Mesodermal cell (in vitro differentiated cells): Measurements from ENCODE around the gene SCYGR8. TPM values are rescaled to one million over a fixed set of nuclear protein-coding genes. Genes with fewer than 3 reads are reported as not detected.

Source experiments
- H3K27ac ChIP-seq: 2 replicates; pipeline ENCODE4 v1.7.0; 2013; ENCODE audit warnings: mild to moderate bottlenecking, low read depth, low read length, moderate library complexity; ENCODE audit not compliant: severe bottlenecking
- H3K36me3 ChIP-seq: 2 replicates; pipeline ENCODE4 v1.7.1; 2013; ENCODE audit warnings: mild to moderate bottlenecking, low read length, moderate library complexity; ENCODE audit not compliant: control insufficient read depth, insufficient read depth
- H3K4me1 ChIP-seq: one replicate; pipeline ENCODE4 v1.7.1; 2013; ENCODE audit warnings: mild to moderate bottlenecking, low read length; ENCODE audit not compliant: insufficient read depth, control insufficient read depth, poor library complexity, severe bottlenecking
- H3K4me3 ChIP-seq: 2 replicates; pipeline ENCODE4 v1.7.0; 2013; ENCODE audit warnings: low read length, control low read depth, mild to moderate bottlenecking; ENCODE audit not compliant: insufficient read depth, poor library complexity, severe bottlenecking; ENCODE audit errors: extremely low read depth
- H3K9me3 ChIP-seq: 2 replicates; pipeline ENCODE4 v1.7.1; 2013; ENCODE audit warnings: mild to moderate bottlenecking, low read length, moderate library complexity; ENCODE audit not compliant: control insufficient read depth
- WGBS, 2 experiments: methylation state at CpG; one replicate each; pipeline ENCODE4 v1.1.5; 2013; ENCODE audit warnings: missing lambda C conversion rate in 2 of 2; ENCODE audit not compliant: insufficient coverage in 2 of 2; 5-methylcytosine and 5-hydroxymethylcytosine counted together
- polyA plus RNA-seq, 2 experiments: library from polyadenylated mRNA; stranded (reverse); fragments of 50-300 nt; gene quantifications; one replicate each; pipeline ENCODE4 v1.2.3, GENCODE V29; 2013

Gene SCYGR8, protein sequence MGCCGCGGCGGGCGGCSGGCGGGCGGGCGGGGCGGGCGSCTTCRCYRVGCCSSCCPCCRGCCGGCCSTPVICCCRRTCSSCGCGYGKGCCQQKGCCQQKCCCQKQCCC
- polyA plus RNA-seq (2013, experiment 1 of 2), result not detected
- polyA plus RNA-seq (2013, experiment 2 of 2), result not detected

DNA sequence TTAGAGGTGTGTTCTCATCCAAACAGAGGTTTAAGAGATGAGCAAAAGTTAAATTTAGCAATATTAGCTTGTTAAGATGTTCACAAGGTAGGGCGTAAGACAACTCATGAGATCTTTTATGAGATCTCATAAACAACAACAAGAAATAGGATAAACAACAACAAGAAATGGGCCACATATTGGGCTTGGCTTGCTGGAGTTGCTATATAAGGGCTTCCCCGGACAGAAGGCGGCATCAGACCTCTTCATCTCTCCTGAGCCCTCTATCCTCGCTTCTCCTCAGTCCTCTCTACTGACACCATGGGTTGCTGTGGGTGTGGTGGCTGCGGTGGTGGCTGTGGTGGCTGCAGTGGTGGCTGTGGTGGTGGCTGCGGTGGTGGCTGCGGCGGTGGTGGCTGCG lies at the start of gene SCYGR8:
TSS of gene SCYGR8 (plus strand) at position 301 of the 400 bp plus-strand sequence. CDS start at position 301, 0 bp downstream.
- H3K4me3 ChIP-seq, result no peak within 1 kb of the TSS
- no peaks in the 10 kb centered on the region for H3K36me3 ChIP-seq
- no peak within 1 kb of the TSS for H3K27ac ChIP-seq
- no peaks in the 10 kb centered on the region for H3K4me1 ChIP-seq
- H3K9me3 ChIP-seq, result no peaks in the 10 kb centered on the region
- 100% methylated on average over 2 of the region's 9 CpGs; no CpG with 5 or more reads in 1 of the 2 experiments for WGBS, 2 experiments

DNA sequence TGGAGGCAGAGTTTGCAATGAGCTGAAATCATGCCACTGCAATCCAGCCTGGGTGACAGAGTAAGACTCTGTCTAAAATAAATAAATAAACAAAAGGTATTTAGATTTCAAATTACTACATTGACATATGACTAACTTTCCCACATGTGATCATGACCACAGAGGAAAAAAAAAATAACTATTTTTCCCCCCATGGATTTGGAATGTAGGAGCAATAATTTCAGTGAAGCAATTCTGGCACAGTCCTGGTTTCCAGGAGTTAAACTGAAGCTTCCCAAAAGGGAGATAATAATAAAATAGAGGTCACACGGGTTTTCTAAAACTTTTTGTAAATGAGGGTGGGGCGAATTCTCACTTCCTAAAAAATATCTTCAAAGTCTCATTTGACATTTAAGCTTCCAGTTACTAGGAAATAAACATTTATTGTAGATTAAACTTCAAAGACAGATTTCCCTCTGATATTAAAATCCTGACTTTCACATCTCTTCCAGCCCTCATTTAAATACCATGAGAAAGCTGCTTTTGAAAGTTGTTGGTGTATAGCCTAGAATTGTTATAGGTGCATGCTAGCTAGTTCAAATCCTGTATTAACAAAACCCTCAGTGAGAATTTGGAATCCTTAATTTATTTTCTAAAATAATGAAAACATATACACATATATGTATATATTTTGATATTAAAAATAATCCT lies 48.6 kb upstream of the SCYGR8 start:
- Histone ChIP-seq H3K4me1 (no peaks in the 10 kb centered on the region), H3K27ac (no peak overlapping the region), H3K9me3 (no peaks in the 10 kb centered on the region), H3K4me3 (no peak overlapping the region), H3K36me3 (no peaks in the 10 kb centered on the region)
- WGBS, 2 experiments, result no CpG with 5 or more reads among the region's 2 CpGs

DNA sequence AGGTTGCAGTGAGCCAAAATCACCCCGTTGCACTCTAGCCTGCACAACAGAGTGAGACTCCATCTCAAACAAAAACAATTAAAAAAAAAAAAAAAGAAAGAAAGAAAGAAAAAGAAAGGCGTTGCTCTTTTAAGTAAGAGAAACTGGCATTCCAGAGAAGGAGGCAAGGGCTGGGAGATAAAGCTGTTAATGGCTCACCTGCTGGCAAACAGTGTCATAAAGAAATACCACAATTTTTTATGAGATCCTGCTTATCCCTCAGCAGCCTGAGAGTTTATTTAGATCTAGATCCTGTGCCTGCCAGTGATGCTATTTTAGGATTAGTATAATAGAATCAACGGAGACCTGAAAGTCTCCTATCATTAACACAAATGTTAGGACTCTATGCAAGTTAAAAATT lies 44.1 kb upstream of the SCYGR8 start:
- Histone ChIP-seq H3K27ac (no peak overlapping the region), H3K9me3 (no peaks in the 10 kb centered on the region), H3K4me1 (peaks cover 4% of the 10 kb centered on the region), H3K4me3 (no peak overlapping the region), H3K36me3 (no peaks in the 10 kb centered on the region)
- no CpG with 5 or more reads among the region's 3 CpGs for WGBS, 2 experiments

DNA sequence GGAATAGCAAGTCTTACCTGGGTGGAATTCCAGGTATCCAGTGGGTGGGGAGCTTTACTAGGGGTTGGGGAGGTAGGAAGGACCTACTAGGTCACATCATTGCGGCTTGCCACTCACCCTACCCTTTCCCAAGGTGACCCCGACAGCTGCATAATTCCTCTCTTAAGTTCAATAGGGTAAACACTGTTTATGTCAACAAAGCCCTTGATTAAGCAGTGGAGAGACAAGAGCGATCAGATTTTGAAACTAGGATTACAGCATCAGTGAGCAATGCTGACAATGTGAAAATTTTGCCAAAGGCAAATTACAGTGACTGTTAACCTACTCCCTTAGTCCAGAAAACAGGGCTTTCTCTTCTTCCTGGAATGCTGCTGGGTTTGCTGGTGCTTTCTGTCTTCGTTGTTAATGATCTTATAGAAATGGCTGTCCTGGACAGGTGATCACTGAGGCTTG lies 42.4 kb upstream of the SCYGR8 start:
- Histone ChIP-seq H3K27ac (peak overlapping the region; percentile 16), H3K36me3 (no peaks in the 10 kb centered on the region), H3K4me1 (peaks cover 4% of the 10 kb centered on the region), H3K4me3 (no peak overlapping the region), H3K9me3 (no peaks in the 10 kb centered on the region)
- WGBS, 2 experiments, result 70 to 71% methylated on average over 1 to 2 of the region's 4 CpGs

DNA sequence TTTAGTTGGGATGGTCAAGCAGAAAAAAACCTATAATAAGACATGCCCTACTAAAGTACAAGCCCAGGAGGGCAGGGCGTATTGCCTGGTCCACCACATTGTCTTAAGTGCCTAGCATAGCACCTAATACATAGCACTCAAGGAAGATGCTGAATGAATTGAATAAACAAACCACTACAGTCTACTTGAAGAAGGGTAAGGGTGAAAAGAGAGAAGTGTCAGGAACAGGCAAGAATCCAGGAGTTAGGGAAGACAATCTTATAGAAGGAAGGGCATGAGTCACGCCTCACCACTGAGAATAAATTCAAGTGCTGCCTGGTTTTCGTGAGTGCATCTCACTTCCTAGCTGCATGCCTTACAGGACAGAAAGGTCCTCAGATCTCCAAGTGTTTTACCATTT lies 41.7 kb upstream of the SCYGR8 start:
- WGBS, 2 experiments, result 85 to 93% methylated on average over 2 of the region's 3 CpGs
- Histone ChIP-seq H3K27ac (peak overlapping the region; percentile 11), H3K4me3 (no peak overlapping the region), H3K9me3 (no peaks in the 10 kb centered on the region), H3K4me1 (peaks cover 4% of the 10 kb centered on the region), H3K36me3 (no peaks in the 10 kb centered on the region)

DNA sequence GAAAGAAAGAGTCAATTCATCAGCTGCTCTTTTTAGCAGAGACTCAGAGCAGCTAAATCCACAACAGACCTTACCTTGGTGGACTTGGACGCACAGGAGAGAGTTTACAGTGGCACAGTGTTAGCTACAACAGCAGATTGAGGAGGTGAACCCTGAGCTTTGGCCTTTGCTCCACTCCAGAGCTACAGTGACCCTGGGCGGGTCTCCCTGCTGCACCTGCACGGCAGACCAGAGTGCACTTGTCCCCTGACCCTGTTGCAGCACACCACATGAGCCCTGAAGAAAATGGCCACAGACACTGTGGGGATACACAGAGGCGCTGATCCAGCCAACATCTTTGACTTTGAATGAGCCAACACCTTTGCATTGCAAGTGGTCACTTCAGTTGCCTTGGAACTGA lies 38.8 kb upstream of the SCYGR8 start:
- 88 to 92% methylated on average over 3 to 4 of the region's 4 CpGs for WGBS, 2 experiments
- Histone ChIP-seq H3K36me3 (no peaks in the 10 kb centered on the region), H3K4me3 (no peak overlapping the region), H3K27ac (no peak overlapping the region), H3K9me3 (no peaks in the 10 kb centered on the region), H3K4me1 (peaks cover 4% of the 10 kb centered on the region)

DNA sequence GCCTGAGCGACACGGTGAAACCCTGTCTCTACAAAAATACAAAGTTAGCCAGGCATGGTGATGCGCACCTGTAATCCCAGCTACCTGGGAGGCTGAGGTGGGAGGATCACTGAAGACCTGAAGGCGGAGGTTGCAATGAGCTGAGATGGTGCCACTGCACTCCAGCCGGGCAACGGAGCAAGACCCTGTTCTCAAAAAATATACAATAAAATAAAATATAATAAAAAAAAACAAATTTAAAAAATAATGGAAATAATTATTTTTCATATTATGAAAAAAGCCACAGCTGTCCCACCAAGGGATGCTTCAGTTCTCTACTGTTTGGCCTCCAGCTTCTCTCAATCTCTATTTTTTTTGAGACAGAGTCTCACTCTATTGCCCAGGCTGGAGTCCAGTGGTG lies 38.3 kb upstream of the SCYGR8 start:
- Histone ChIP-seq H3K27ac (no peak overlapping the region), H3K4me3 (no peak overlapping the region), H3K36me3 (no peaks in the 10 kb centered on the region), H3K9me3 (no peaks in the 10 kb centered on the region), H3K4me1 (peaks cover 4% of the 10 kb centered on the region)
- 42 to 100% methylated on average over 2 of the region's 6 CpGs for WGBS, 2 experiments

DNA sequence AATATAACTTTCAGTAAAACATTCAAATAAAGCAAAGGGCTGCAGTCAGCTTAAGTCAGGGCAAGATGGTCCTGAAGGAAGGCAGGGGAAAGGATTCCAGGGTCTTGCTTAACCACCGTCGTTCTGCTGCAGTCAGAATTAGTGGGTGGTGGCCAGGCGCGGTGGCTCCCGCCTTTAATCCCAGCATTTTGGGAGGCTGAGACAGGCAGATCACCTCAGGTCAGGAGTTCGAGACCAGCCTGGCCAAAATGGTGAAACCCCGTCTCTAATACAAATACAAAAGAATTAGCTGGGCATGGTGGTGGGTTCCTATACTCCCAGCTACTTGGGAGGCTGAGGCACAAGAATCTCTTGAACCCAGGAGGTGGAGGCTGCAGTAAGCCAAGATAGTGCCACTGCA lies 34.7 kb upstream of the SCYGR8 start:
- no peaks in the 10 kb centered on the region for H3K4me1 ChIP-seq
- no peaks in the 10 kb centered on the region for H3K36me3 ChIP-seq
- no peak overlapping the region for H3K4me3 ChIP-seq
- WGBS, 2 experiments, result 95 to 96% methylated on average over 2 to 5 of the region's 7 CpGs
- H3K27ac ChIP-seq, result no peak overlapping the region
- no peaks in the 10 kb centered on the region for H3K9me3 ChIP-seq

DNA sequence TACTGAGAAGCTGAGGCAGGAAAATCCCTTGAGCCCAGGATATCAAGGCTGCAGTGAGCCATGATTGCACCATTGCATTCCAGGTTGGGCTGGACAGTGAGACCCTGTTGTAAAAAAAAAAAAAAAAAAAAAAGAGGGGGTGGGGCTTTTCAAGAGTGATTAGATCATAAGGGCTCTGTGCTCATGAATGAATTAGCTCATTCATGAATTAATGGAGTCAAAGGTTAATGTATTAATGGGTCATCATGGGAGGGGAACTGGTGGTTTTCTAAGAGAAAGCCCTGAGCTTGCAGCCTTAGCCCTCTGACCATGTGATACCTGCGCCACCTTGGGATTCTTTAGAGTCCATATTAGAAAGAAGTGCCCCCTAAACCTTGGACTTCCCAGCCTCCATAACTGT lies 32.4 kb upstream of the SCYGR8 start:
- H3K4me3 ChIP-seq, result no peak overlapping the region
- no peak overlapping the region for H3K27ac ChIP-seq
- WGBS, 2 experiments, result 88% methylated on average over 1 of the region's 1 CpG; no CpG with 5 or more reads in 1 of the 2 experiments
- no peaks in the 10 kb centered on the region for H3K4me1 ChIP-seq
- no peaks in the 10 kb centered on the region for H3K9me3 ChIP-seq
- H3K36me3 ChIP-seq, result no peaks in the 10 kb centered on the region

DNA sequence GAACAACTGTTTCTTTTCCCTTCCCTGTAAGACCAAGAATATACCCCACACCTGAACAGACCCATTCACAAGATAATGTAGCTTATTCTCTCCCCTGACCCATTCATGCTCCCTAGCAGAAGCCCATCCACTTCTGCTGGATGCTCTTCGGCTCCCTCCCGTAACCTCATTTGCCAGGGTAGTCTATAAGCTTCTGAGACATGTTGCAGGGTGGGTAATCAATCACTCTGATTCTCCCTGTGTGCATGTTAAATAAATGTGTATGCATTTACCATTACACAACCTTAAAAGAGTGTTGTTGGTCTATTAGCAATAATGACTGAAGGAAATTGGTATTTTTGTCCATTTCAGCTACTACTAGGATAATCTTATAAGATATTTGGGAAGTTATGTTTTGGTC lies 29.2 kb upstream of the SCYGR8 start:
- Histone ChIP-seq H3K4me1 (no peaks in the 10 kb centered on the region), H3K4me3 (no peak overlapping the region), H3K27ac (no peak overlapping the region), H3K9me3 (no peaks in the 10 kb centered on the region), H3K36me3 (no peaks in the 10 kb centered on the region)
- no CpG with 5 or more reads among the region's 2 CpGs for WGBS, 2 experiments
